Gastrocnemius medialis (tissue), 4 donors: ENCODE measurements around the gene RHOU. TPM values are rescaled to one million over a fixed set of nuclear protein-coding genes. Genes with fewer than 3 reads are reported as not detected.

ENCODE experiments used
- ATAC-seq, 2 donors: fragments of 150-250 bp; one replicate each; pipeline ENCODE4 v1.9.1; 2016
- DNase-seq, 2 donors: peaks; one replicate each; pipeline ENCODE4 v3.0.0-alpha.2; 2019
- H3K27ac ChIP-seq, 4 donors: fragments of 200-600 bp; sonication (generic); 1 replicate in 1 of 4; 2 replicates in 3 of 4; pipeline ENCODE4 v1.5.1; 2016 to 2018; ENCODE audit warnings: mild to moderate bottlenecking in 2 of 4, moderate library complexity in 1 of 4
- H3K27me3 ChIP-seq, 3 donors: fragments of 200-600 bp; sonication (generic) in 2 of 3; 1 replicate in 1 of 3; 2 replicates in 2 of 3; pipeline versions ENCODE4 v1.5.1 to v1.6.0; 2016 to 2019; ENCODE audit warnings: mild to moderate bottlenecking in 1 of 3, moderate library complexity in 1 of 3
- H3K36me3 ChIP-seq, 2 donors: fragments of 200-600 bp; sonication (generic) in 1 of 2; one replicate each; pipeline ENCODE4 v1.5.1; 2017 to 2018
- H3K4me1 ChIP-seq, 2 donors: fragments of 200-600 bp; sonication (generic) in 1 of 2; one replicate each; pipeline ENCODE4 v1.5.1; 2016 to 2017; ENCODE audit warnings: mild to moderate bottlenecking in 2 of 2
- H3K4me3 ChIP-seq, 4 donors: fragments of 200-600 bp; sonication (generic) in 3 of 4; 1 replicate in 1 of 4; 2 replicates in 3 of 4; pipeline ENCODE4 v1.5.1; 2016 to 2019; ENCODE audit warnings: mild to moderate bottlenecking in 2 of 4
- H3K9me3 ChIP-seq, 3 donors: fragments of 200-600 bp; sonication (generic) in 2 of 3; 1 replicate in 1 of 3; 2 replicates in 2 of 3; pipeline ENCODE4 v1.5.1; 2016 to 2019
- POLR2A ChIP-seq, 2 donors: fragments of 450-650 bp; IDR thresholded peaks; one replicate each; pipeline ENCODE4 v1.6.1; 2017; ENCODE audit warnings: antibody characterized with exemption in 2 of 2, mild to moderate bottlenecking in 2 of 2, moderate library complexity in 2 of 2
- in situ Hi-C, 4 donors: fragments of 200-750 bp; cut with MboI; loops; one replicate each; pipeline versions ENCODE4 v1.15.0 to v1.8.0; 2017; ENCODE audit warnings: low sequenced_read_pairs in 4 of 4
- intact Hi-C: fragments of 100-400 bp; cut with DNase I; formaldehyde crosslinking; loops from one replicate; pipeline ENCODE4 v1.15.1; 2023; ENCODE audit warnings: low total_unique reads
- total RNA-seq, 4 donors: library from RNA; depleted of rRNA; stranded (reverse); fragments of >200 nt; gene quantifications; one replicate each; pipeline versions ENCODE4 v1.1.0 to v1.2.3, GENCODE V29; 2016
- TF ChIP-seq, protein P1 (sequence below), 5 experiments: fragments of 450-650 bp in 3 of 5; fragments of 200-600 bp in 2 of 5; sonication (generic) in 2 of 5; IDR thresholded peaks in 4 of 5; conservative IDR thresholded peaks in 1 of 5; 1 replicate in 4 of 5; 2 replicates in 1 of 5; pipeline ENCODE4 v1.5.1; 2016 to 2019; ENCODE audit warnings: antibody characterized with exemption in 5 of 5, mild to moderate bottlenecking in 3 of 5, moderate library complexity in 3 of 5

The RHOU gene
- 10 to 100 TPM; 11.8 to 65.2 (median 47.4) TPM for total RNA-seq

DNA sequence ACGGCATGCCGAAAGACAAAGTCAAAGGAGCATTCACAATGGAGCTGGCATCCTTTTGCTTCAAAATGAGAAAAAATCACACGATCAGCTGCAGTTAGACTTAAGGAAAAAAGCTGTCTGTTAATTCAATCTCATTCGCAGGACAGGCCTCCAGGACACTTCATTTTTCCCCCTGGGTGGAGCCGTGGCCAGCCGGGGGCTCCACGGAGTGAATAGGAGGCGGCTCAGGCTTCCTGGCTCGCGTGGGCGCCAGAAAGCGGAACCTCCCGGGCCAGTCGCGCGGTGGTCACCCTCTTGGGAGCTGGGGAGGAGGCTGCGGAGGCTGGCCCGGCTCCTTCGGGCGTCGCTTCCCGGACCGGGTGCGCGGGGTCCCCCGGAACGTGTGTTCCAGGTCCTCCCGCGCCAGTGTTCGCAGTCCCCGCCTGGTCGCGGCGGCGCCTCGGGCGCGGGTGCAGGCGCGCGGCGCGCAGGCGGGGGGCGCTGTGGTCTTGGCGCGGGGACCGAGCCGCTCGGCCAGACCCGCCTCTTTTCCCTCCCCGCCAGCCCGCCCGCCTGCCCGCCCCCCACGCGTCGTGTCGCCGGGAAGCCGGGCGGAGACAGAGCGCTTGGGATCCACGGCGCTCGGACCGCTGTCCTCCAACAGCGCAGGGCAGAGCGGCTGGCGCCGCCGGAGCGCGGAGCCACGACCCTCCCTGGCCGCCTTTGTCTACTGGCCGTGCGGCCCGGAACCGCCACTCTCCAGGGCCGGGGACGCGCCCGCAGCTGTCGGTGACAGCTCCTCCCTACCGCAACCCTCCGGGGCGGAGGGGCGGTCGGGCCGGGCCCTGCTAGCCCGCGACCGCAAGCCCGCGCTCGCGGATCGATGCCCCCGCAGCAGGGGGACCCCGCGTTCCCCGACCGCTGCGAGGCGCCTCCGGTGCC is at the start of gene RHOU:
Gene RHOU (plus strand): TSS at position 599 of the 921 bp plus-strand sequence. CDS start 264 bp downstream, at position 863.
- DNase-seq (peak; percentile 62 to 65), ATAC-seq (peak; percentile 81 to 83)
- Histone ChIP-seq H3K9me3 (no peaks in the 10 kb centered on the region), H3K36me3 (no peaks in the 10 kb centered on the region), H3K27me3 (no peaks in the 10 kb centered on the region), H3K4me3 (peak within 1 kb of the TSS; percentile 78 to 97 (median 81)), H3K4me1 (peaks cover 25 to 35% of the 10 kb centered on the region in 2 donors), H3K27ac (peak within 1 kb of the TSS; percentile 84 to 93 (median 88))
- intact Hi-C loops, result loop anchor here (1.0 to 10.0 kb wide), 5 partner anchors 73 to 492 kb away; no protein-coding TSS in a partner anchor
- in situ Hi-C loops, result loop anchor here in 3 of 4 donors (5.0 to 25.0 kb wide), 4 partner anchors 130 to 502 kb away; no protein-coding TSS in a partner anchor
- TF ChIP-seq POLR2A (IDR thresholded peaks at IDR 0.05), result peak; percentile 66 to 73
- TF ChIP-seq, protein P1, sequence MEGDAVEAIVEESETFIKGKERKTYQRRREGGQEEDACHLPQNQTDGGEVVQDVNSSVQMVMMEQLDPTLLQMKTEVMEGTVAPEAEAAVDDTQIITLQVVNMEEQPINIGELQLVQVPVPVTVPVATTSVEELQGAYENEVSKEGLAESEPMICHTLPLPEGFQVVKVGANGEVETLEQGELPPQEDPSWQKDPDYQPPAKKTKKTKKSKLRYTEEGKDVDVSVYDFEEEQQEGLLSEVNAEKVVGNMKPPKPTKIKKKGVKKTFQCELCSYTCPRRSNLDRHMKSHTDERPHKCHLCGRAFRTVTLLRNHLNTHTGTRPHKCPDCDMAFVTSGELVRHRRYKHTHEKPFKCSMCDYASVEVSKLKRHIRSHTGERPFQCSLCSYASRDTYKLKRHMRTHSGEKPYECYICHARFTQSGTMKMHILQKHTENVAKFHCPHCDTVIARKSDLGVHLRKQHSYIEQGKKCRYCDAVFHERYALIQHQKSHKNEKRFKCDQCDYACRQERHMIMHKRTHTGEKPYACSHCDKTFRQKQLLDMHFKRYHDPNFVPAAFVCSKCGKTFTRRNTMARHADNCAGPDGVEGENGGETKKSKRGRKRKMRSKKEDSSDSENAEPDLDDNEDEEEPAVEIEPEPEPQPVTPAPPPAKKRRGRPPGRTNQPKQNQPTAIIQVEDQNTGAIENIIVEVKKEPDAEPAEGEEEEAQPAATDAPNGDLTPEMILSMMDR (IDR thresholded peaks at IDR 0.05 in 4 of 5, conservative IDR thresholded peaks at IDR 0.05 in 1 of 5), result peak in 4 of 5 experiments; percentile 84 to 97 (median 96)

DNA sequence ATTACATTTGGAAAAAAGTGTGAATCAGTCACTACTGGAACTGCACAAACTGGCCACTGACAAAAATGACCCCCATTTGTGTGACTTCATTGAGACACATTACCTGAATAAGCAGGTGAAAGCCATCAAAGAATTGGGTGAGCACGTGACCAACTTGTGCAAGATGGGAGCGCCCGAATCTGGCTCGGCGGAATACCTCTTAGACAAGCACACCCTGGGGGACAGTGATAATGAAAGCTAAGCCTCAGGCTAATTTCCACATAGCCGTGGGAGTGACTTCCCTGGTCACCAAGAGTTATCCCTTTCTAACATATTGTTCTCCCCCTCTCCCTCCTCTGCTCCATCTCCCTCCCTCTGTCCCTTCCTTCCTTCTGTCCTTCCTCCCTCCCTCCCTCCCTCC is 47.7 kb upstream of the RHOU start:
- intact Hi-C loops (no loop called here), in situ Hi-C loops (no loop called here)
- H3K27me3 ChIP-seq, result peaks cover 0 to 2% (median 0%) of the 10 kb centered on the region in 3 donors
- no peaks in the 10 kb centered on the region for H3K4me1 ChIP-seq
- no peaks in the 10 kb centered on the region for H3K36me3 ChIP-seq
- TF ChIP-seq, protein P1 (IDR thresholded peaks at IDR 0.05 in 4 of 5, conservative IDR thresholded peaks at IDR 0.05 in 1 of 5), result no peak
- H3K27ac ChIP-seq, result no peak overlapping the region
- DNase-seq (no peak), ATAC-seq (no peak)
- no peaks in the 10 kb centered on the region for H3K9me3 ChIP-seq
- no peak overlapping the region for H3K4me3 ChIP-seq

DNA sequence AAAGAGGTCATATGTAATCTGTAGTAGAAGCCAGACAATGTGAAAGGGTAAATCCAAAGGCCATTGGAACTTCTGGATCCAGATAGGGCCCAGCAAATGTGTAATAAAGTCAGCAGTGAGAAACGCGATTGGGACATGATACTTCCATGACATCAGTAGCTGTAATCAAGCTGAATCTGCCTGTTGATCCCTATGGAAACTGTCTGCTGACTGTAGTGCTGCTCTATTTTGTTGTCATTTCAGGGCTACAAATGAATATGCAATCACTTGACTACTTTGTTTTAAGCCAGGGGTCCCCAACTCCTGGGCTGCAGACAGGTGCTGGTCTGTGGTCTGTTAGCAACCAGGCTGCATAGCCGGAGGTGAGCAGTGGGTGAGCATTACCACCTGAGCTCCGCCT is 46.0 kb upstream of the RHOU start:
- no peak for DNase-seq
- no peaks in the 10 kb centered on the region for H3K36me3 ChIP-seq
- in situ Hi-C loops, result no loop called here
- TF ChIP-seq POLR2A (IDR thresholded peaks at IDR 0.05), result no peak
- TF ChIP-seq, protein P1 (IDR thresholded peaks at IDR 0.05 in 4 of 5, conservative IDR thresholded peaks at IDR 0.05 in 1 of 5), result no peak
- no peaks in the 10 kb centered on the region for H3K4me1 ChIP-seq
- H3K27me3 ChIP-seq, result peaks cover 0 to 2% (median 0%) of the 10 kb centered on the region in 3 donors
- ATAC-seq, result no peak
- H3K9me3 ChIP-seq, result no peaks in the 10 kb centered on the region
- intact Hi-C loops, result no loop called here
- H3K4me3 ChIP-seq, result no peak overlapping the region
- H3K27ac ChIP-seq, result no peak overlapping the region

DNA sequence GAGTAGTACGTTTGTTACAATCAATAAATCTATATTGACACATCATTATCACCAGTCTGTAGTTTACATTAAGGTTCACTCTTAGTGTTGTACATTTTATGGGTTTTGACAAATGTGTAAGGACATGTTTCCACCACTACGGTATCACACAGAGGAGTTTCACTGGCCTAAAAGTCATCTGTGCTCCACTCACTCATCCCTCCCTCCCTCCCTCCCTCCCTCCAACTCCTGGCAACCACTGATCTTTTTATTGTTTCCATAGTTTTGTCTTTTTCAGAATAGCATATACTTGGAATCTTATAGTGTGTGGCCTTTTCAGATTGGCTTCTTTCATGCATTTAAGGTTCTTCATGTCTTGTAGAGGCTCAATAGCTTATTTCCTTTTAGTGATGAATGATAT is 44.1 kb upstream of the RHOU start:
- intact Hi-C loops, result loop anchor here (1.0 kb wide), 1 partner anchor 536 kb away; no protein-coding TSS in a partner anchor
- DNase-seq, result no peak
- H3K36me3 ChIP-seq, result no peaks in the 10 kb centered on the region
- in situ Hi-C loops, result no loop called here
- TF ChIP-seq, protein P1 (IDR thresholded peaks at IDR 0.05 in 4 of 5, conservative IDR thresholded peaks at IDR 0.05 in 1 of 5), result no peak
- no peak for TF ChIP-seq POLR2A (IDR thresholded peaks at IDR 0.05)
- H3K27me3 ChIP-seq, result peaks cover 0 to 2% (median 0%) of the 10 kb centered on the region in 3 donors
- no peak for ATAC-seq
- no peak overlapping the region for H3K4me3 ChIP-seq
- H3K4me1 ChIP-seq, result no peaks in the 10 kb centered on the region
- H3K27ac ChIP-seq, result no peak overlapping the region
- H3K9me3 ChIP-seq, result no peaks in the 10 kb centered on the region
